Neural cell (in vitro differentiated cells): Measurements from ENCODE around the gene EXPH5. TPM values are rescaled to one million over a fixed set of nuclear protein-coding genes. Genes with fewer than 3 reads are reported as not detected.

Source experiments
- H2AFZ ChIP-seq: fragments of 200-600, 300-800 bp; sonication (generic), shearing (Covaris generic); 2 replicates; pipeline ENCODE4 v1.6.0; 2014; ENCODE audit warnings: low read depth, mild to moderate bottlenecking, antibody characterized with exemption, low read length, moderate library complexity
- H3F3A ChIP-seq: fragments of 200-600 bp; shearing (Covaris generic); 2 replicates; pipeline ENCODE4 v1.6.1; 2016; ENCODE audit warnings: mild to moderate bottlenecking, moderate library complexity, mixed read lengths, antibody characterized with exemption, low read length; ENCODE audit not compliant: insufficient read depth, poor library complexity, severe bottlenecking
- H3K27ac ChIP-seq: fragments of 200-600, 300-800 bp; sonication (generic), shearing (Covaris generic); 2 replicates; pipeline ENCODE4 v1.5.1; 2014; ENCODE audit warnings: mild to moderate bottlenecking, low read length, moderate library complexity
- H3K27me3 ChIP-seq: fragments of 300-800, 200-600 bp; sonication (generic), shearing (Covaris generic); 2 replicates; pipeline ENCODE4 v1.6.0; 2014; ENCODE audit warnings: mild to moderate bottlenecking, low read depth, low read length, moderate library complexity; ENCODE audit not compliant: insufficient read depth
- H3K36me3 ChIP-seq: fragments of 300-800, 200-600 bp; sonication (generic), shearing (Covaris generic); 2 replicates; pipeline ENCODE4 v1.5.1; 2014; ENCODE audit warnings: mild to moderate bottlenecking, antibody characterized with exemption, low read length, moderate library complexity; ENCODE audit not compliant: insufficient read depth
- H3K4me2 ChIP-seq: fragments of 300-800, 200-600 bp; sonication (generic), shearing (Covaris generic); 2 replicates; pipeline ENCODE4 v1.6.0; 2014; ENCODE audit warnings: mild to moderate bottlenecking, low read length
- H3K4me3 ChIP-seq: fragments of 300-800, 200-600 bp; sonication (generic), shearing (Covaris generic); 2 replicates; pipeline ENCODE4 v1.5.1; 2014; ENCODE audit warnings: mild to moderate bottlenecking, low read length, moderate library complexity
- H3K79me2 ChIP-seq: fragments of 200-600 bp; shearing (Covaris generic); replicated peaks from 2 replicates; pipeline ENCODE4 v1.6.0; 2014; ENCODE audit warnings: mild to moderate bottlenecking, low read length, moderate library complexity; ENCODE audit not compliant: insufficient read depth
- H3K9ac ChIP-seq: fragments of 300-800, 200-600 bp; sonication (generic), shearing (Covaris generic); 2 replicates; pipeline ENCODE4 v1.6.1; 2016; ENCODE audit warnings: mild to moderate bottlenecking, low read length, mixed read lengths
- H3K9me2 ChIP-seq: fragments of 200-600 bp; shearing (Covaris generic); 2 replicates; pipeline ENCODE4 v1.6.1; 2016; ENCODE audit warnings: mild to moderate bottlenecking, low read length, mixed read lengths; ENCODE audit not compliant: insufficient read depth
- H3K9me3 ChIP-seq: fragments of 200-600, 300-800 bp; sonication (generic), shearing (Covaris generic); 2 replicates; pipeline ENCODE4 v1.6.1; 2016; ENCODE audit warnings: mild to moderate bottlenecking, mixed run types, low read length, moderate library complexity, mixed read lengths
- H4K20me1 ChIP-seq: fragments of 200-600 bp; shearing (Covaris generic); 2 replicates; pipeline ENCODE4 v1.6.1; 2016; ENCODE audit warnings: mild to moderate bottlenecking, mixed run types; ENCODE audit not compliant: insufficient read depth
- EP300 ChIP-seq: fragments of 450-650 bp; conservative IDR thresholded peaks from 2 replicates; pipeline ENCODE4 v1.6.1; 2014; ENCODE audit warnings: antibody characterized with exemption, mild to moderate bottlenecking, moderate library complexity; ENCODE audit not compliant: poor library complexity, severe bottlenecking
- EZH2 ChIP-seq: fragments of 200-600, 300-800 bp; shearing (Covaris generic), sonication (generic); IDR thresholded peaks from 2 replicates; pipeline ENCODE4 v1.6.1; 2014; ENCODE audit warnings: antibody characterized with exemption, low read length, borderline replicate concordance, mild to moderate bottlenecking; ENCODE audit not compliant: insufficient read depth, poor library complexity, severe bottlenecking
- MXI1 ChIP-seq: fragments of 450-650 bp; conservative IDR thresholded peaks from 2 replicates; pipeline ENCODE4 v1.6.1; 2014; ENCODE audit warnings: antibody characterized with exemption, mild to moderate bottlenecking; ENCODE audit not compliant: poor library complexity, severe bottlenecking
- POLR2AphosphoS5 ChIP-seq: IDR thresholded peaks from 2 replicates; pipeline ENCODE4 v1.6.1; 2012
- RAD21 ChIP-seq: fragments of 450-650 bp; conservative IDR thresholded peaks from 2 replicates; pipeline ENCODE4 v1.6.1; 2014; ENCODE audit warnings: antibody characterized with exemption, mild to moderate bottlenecking, moderate library complexity
- REST ChIP-seq: IDR thresholded peaks from 2 replicates; pipeline ENCODE4 v1.6.1; 2012; ENCODE audit warnings: borderline replicate concordance
- SMC3 ChIP-seq: fragments of 450-650 bp; conservative IDR thresholded peaks from 2 replicates; pipeline ENCODE4 v1.6.1; 2014; ENCODE audit warnings: antibody characterized with exemption, mild to moderate bottlenecking, moderate library complexity; ENCODE audit not compliant: poor library complexity
- TAF1 ChIP-seq: IDR thresholded peaks from 2 replicates; pipeline ENCODE4 v1.6.1; 2012; ENCODE audit warnings: low read depth
- polyA plus RNA-seq: library from polyadenylated mRNA; depleted of rRNA; stranded (reverse); fragments of >200 nt; gene quantifications from 2 replicates; pipeline ENCODE4 v1.2.3, GENCODE V29; 2014
- TF ChIP-seq, protein P1 (sequence below): fragments of 450-650 bp; IDR thresholded peaks from 2 replicates; pipeline ENCODE4 v1.5.1; 2014; ENCODE audit warnings: antibody characterized with exemption, mild to moderate bottlenecking, moderate library complexity; ENCODE audit not compliant: poor library complexity, severe bottlenecking

EXPH5 gene
- polyA plus RNA-seq, 1 donor from 2014 or later: not detected

GRCh38 chr11:108494182-108494581, 99.4 kb downstream of the EXPH5 start (continued):
- TF ChIP-seq SMC3 (no peak), EP300 (no peak)

DNA sequence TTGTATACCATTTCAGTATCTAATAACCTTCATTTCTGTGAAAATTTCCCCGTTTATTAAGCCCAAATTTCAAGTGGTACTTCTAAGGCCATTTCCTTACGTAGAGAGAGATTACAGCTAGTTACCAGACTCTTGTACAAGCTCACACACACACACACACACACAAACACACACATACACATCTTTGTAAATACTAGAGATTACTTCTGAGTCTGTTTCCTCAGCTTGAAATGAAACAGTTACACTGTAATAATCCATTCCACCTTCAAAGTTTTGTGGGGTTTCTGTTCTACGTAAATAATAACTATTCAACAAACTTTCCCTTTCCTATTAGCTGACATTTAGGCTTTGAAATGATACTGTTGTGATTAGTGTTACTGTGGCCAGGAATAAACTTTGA, 101.6 kb downstream of the EXPH5 start:
- TF ChIP-seq TAF1: no peak
- no peak for TF ChIP-seq RAD21
- TF ChIP-seq, protein P1, sequence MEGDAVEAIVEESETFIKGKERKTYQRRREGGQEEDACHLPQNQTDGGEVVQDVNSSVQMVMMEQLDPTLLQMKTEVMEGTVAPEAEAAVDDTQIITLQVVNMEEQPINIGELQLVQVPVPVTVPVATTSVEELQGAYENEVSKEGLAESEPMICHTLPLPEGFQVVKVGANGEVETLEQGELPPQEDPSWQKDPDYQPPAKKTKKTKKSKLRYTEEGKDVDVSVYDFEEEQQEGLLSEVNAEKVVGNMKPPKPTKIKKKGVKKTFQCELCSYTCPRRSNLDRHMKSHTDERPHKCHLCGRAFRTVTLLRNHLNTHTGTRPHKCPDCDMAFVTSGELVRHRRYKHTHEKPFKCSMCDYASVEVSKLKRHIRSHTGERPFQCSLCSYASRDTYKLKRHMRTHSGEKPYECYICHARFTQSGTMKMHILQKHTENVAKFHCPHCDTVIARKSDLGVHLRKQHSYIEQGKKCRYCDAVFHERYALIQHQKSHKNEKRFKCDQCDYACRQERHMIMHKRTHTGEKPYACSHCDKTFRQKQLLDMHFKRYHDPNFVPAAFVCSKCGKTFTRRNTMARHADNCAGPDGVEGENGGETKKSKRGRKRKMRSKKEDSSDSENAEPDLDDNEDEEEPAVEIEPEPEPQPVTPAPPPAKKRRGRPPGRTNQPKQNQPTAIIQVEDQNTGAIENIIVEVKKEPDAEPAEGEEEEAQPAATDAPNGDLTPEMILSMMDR: no peak
- TF ChIP-seq POLR2AphosphoS5: no peak
- no peak for TF ChIP-seq EP300
- TF ChIP-seq EZH2: no peak
- no peak for TF ChIP-seq SMC3
- TF ChIP-seq MXI1: no peak
- TF ChIP-seq REST: no peak
- Histone ChIP-seq H4K20me1 (no peaks in the 10 kb centered on the region), H3K9me3 (no peaks in the 10 kb centered on the region), H3K4me3 (no peak overlapping the region), H3K36me3 (no peaks in the 10 kb centered on the region), H3K79me2 (no peaks in the 10 kb centered on the region), H3K9ac (no peak overlapping the region), H3K27ac (no peak overlapping the region), H3K27me3 (no peaks in the 10 kb centered on the region), H3K9me2 (no peaks in the 10 kb centered on the region), H3F3A (no peaks in the 10 kb centered on the region), H3K4me2 (no peak overlapping the region), H2AFZ (no peak overlapping the region)

DNA sequence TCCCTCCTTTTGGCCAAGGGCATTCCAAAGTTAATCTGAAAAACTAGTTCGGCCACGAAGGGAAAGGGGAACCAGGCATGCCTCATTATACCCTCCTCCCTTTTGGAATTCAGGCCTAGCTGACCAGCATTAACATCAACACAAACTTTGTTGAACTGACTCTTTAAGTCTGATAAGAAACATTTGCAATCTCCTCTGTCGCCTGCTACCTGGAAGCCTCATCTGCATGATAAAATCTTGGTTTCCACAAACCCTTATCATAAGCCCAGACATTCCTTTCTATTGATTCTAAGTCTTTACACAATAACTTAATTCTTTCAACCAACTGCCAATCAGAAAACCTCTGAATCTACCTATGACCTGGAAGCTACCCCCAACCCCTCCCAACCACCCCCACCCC, 106.7 kb downstream of the EXPH5 start:
- H4K20me1 ChIP-seq: no peaks in the 10 kb centered on the region
- H3K27ac ChIP-seq: no peak overlapping the region
- no peaks in the 10 kb centered on the region for H3F3A ChIP-seq
- H3K79me2 ChIP-seq: no peaks in the 10 kb centered on the region
- H3K4me3 ChIP-seq: no peak overlapping the region
- TF ChIP-seq POLR2AphosphoS5: no peak
- TF ChIP-seq EZH2: no peak
- TF ChIP-seq EP300: no peak
- TF ChIP-seq TAF1: no peak
- TF ChIP-seq REST: no peak
- TF ChIP-seq SMC3: no peak
- H3K27me3 ChIP-seq: no peaks in the 10 kb centered on the region
- H3K9me2 ChIP-seq: no peaks in the 10 kb centered on the region
- no peak overlapping the region for H3K4me2 ChIP-seq
- no peak overlapping the region for H2AFZ ChIP-seq
- H3K9me3 ChIP-seq: no peaks in the 10 kb centered on the region
- no peak overlapping the region for H3K9ac ChIP-seq
- no peaks in the 10 kb centered on the region for H3K36me3 ChIP-seq
